Gastrocnemius medialis (tissue), 4 donors: ENCODE measurements around the gene MDM1.

Source experiments
- CTCF ChIP-seq, 5 experiments: fragments of 450-650 bp in 3 of 5; fragments of 200-600 bp in 2 of 5; sonication (generic) in 2 of 5; IDR thresholded peaks in 4 of 5; conservative IDR thresholded peaks in 1 of 5; 1 replicate in 4 of 5; 2 replicates in 1 of 5; pipeline ENCODE4 v1.5.1; 2016 to 2019; ENCODE audit warnings: antibody characterized with exemption in 5 of 5, mild to moderate bottlenecking in 3 of 5, moderate library complexity in 3 of 5
- POLR2A ChIP-seq, 2 donors: fragments of 450-650 bp; IDR thresholded peaks; one replicate each; pipeline ENCODE4 v1.6.1; 2017; ENCODE audit warnings: antibody characterized with exemption in 2 of 2, mild to moderate bottlenecking in 2 of 2, moderate library complexity in 2 of 2

GRCh38 chr12:68370006-68370590 lies 37.9 kb upstream of the MDM1 start:
- TF ChIP-seq CTCF (IDR thresholded peaks at IDR 0.05 in 4 of 5, conservative IDR thresholded peaks at IDR 0.05 in 1 of 5): no peak
- TF ChIP-seq POLR2A (IDR thresholded peaks at IDR 0.05): no peak
